Measurements from ENCODE around the gene IGFN1.

- TF ChIP-seq POLR2AphosphoS5 (IDR thresholded peaks at IDR 0.05; ENCODE audit: low read depth) (no peak), CTCF (conservative IDR thresholded peaks at IDR 0.05; ENCODE audit: low read depth in 2 of 2) (no peak), REST (IDR thresholded peaks at IDR 0.05; ENCODE audit: unreplicated experiment) (no peak), CREB1 (CRISPR knock-in tag; IDR thresholded peaks at IDR 0.05; ENCODE audit: low read depth) (no peak), EZH2phosphoT487 (IDR thresholded peaks at IDR 0.05; ENCODE audit: unreplicated experiment) (no peak), EZH2 (IDR thresholded peaks at IDR 0.05; ENCODE audit: low read depth, unreplicated experiment) (no peak), JUNB (IDR thresholded peaks at IDR 0.05; ENCODE audit: unreplicated experiment) (no peak), STAT1 (IDR thresholded peaks at IDR 0.05; ENCODE audit: unreplicated experiment) (no peak), NANOG (IDR thresholded peaks at IDR 0.05; ENCODE audit: borderline replicate concordance) (no peak)
Observed at GRCh38 chr1:201145816-201146215, 44.8 kb upstream of the IGFN1 start.
